A673 (cell line): ENCODE data around the gene ADRM1. TPM values are rescaled to one million over a fixed set of nuclear protein-coding genes. Genes with fewer than 3 reads are reported as not detected.

Experiments
- BruUV-seq: library from RNA; stranded (reverse); fragments of 400-500 nt; replicated peaks from 2 replicates; lab custom pipeline; 2021; lab: Mats Ljungman, UMichigan
- CTCF ChIA-PET: fragments of 300-600 bp; sonication (Branson Sonifier 250); formaldehyde crosslinking; loops from one replicate; lab custom pipeline; 2022; ENCODE audit warnings: antibody characterized with exemption; lab: Charles Lee
- POLR2A ChIA-PET: fragments of 300-600 bp; sonication (Branson Sonifier 250); formaldehyde crosslinking; loops from one replicate; lab custom pipeline; 2022; ENCODE audit warnings: antibody characterized with exemption; ENCODE audit not compliant: low non-redundant PET; lab: Charles Lee
- DNase-seq: peaks from one replicate; pipeline ENCODE4 v3.0.0-alpha.2; 2015; ENCODE audit warnings: low spot score
- H3K27ac ChIP-seq: fragments of 200-600 bp; sonication (generic); 2 replicates; pipeline ENCODE4 v1.5.1; 2016; ENCODE audit warnings: mixed run types, low read depth, mild to moderate bottlenecking, mixed read lengths, antibody characterized with exemption, low read length; ENCODE audit not compliant: poor library complexity, severe bottlenecking
- H3K27me3 ChIP-seq: fragments of 200-600 bp; sonication (generic); replicated peaks from 2 replicates; pipeline ENCODE4 v1.6.1; 2017; ENCODE audit warnings: mixed run types, low read depth, mild to moderate bottlenecking, mixed read lengths, antibody characterized with exemption, low read length; ENCODE audit not compliant: insufficient read depth, poor library complexity
- H3K36me3 ChIP-seq: fragments of 200-600 bp; sonication (generic); 2 replicates; pipeline ENCODE4 v1.6.1; 2016; ENCODE audit warnings: mixed run types, mild to moderate bottlenecking, mixed read lengths, antibody characterized with exemption, low read length; ENCODE audit not compliant: insufficient read depth, poor library complexity, severe bottlenecking
- H3K4me1 ChIP-seq: fragments of 200-600 bp; sonication (generic); 2 replicates; pipeline ENCODE4 v1.6.1; 2017; ENCODE audit warnings: mixed run types, mild to moderate bottlenecking, mixed read lengths, antibody characterized with exemption, low read length; ENCODE audit not compliant: insufficient read depth, poor library complexity, severe bottlenecking
- H3K4me3 ChIP-seq: fragments of 200-600 bp; sonication (generic); 2 replicates; pipeline ENCODE4 v1.5.1; 2016; ENCODE audit warnings: low read depth, mixed run types, mild to moderate bottlenecking, mixed read lengths, low read length; ENCODE audit not compliant: poor library complexity, severe bottlenecking
- H3K9me3 ChIP-seq: fragments of 200-600 bp; sonication (generic); 2 replicates; pipeline ENCODE4 v1.6.1; 2016; ENCODE audit warnings: mixed run types, low read depth, mild to moderate bottlenecking, mixed read lengths, antibody characterized with exemption, low read length; ENCODE audit not compliant: poor library complexity, severe bottlenecking
- EZH2 ChIP-seq: fragments of 200-600 bp; sonication (generic); IDR thresholded peaks from 2 replicates; pipeline ENCODE4 v1.6.1; 2017; ENCODE audit warnings: borderline replicate concordance, low read depth, mild to moderate bottlenecking, mixed read lengths, antibody characterized with exemption, low read length; ENCODE audit not compliant: poor library complexity, severe bottlenecking
- intact Hi-C: fragments of 100-400 bp; cut with micrococcal nuclease; formaldehyde crosslinking; loops from one replicate; pipeline ENCODE4 v1.10.0; 2022; ENCODE audit not compliant: unreplicated experiment
- total RNA-seq: library from RNA; stranded (reverse); gene quantifications from 2 replicates; pipeline ENCODE4 v1.2.3, GENCODE V29; 2021
- TF ChIP-seq, protein P1 (sequence below): fragments of 300-800, 200-600 bp; sonication (generic); conservative IDR thresholded peaks from 2 replicates; pipeline ENCODE4 v1.5.1; 2017; ENCODE audit warnings: low read depth, mild to moderate bottlenecking, antibody characterized with exemption, low read length, moderate library complexity, mixed read lengths

ADRM1 gene
- total RNA-seq, 1 experiment from 2014 or later = 252 TPM

DNA sequence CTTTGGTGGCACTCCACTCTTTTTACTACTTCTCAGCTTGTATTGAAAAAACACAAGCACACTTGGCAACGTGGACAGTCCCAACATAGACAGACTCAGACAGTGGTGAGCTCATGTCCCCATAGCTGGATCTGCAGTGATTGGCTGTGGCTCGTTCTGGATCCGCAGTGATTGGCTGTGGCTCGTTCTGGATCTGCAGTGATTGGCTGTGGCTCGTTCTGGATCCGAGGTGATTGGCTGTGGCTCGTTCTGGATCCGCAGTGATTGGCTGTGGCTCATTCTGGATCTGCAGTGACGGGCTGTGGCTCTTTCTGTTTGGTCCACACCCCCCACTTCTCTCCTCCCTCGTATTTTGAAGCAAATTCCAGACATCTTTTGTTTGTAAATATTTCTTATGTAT lies 36.5 kb upstream of the ADRM1 start:
- H3K27ac ChIP-seq = no peak overlapping the region
- no peaks in the 10 kb centered on the region for H3K9me3 ChIP-seq
- H3K27me3 ChIP-seq = no peaks in the 10 kb centered on the region
- no peak for TF ChIP-seq EZH2
- TF ChIP-seq, protein P1, sequence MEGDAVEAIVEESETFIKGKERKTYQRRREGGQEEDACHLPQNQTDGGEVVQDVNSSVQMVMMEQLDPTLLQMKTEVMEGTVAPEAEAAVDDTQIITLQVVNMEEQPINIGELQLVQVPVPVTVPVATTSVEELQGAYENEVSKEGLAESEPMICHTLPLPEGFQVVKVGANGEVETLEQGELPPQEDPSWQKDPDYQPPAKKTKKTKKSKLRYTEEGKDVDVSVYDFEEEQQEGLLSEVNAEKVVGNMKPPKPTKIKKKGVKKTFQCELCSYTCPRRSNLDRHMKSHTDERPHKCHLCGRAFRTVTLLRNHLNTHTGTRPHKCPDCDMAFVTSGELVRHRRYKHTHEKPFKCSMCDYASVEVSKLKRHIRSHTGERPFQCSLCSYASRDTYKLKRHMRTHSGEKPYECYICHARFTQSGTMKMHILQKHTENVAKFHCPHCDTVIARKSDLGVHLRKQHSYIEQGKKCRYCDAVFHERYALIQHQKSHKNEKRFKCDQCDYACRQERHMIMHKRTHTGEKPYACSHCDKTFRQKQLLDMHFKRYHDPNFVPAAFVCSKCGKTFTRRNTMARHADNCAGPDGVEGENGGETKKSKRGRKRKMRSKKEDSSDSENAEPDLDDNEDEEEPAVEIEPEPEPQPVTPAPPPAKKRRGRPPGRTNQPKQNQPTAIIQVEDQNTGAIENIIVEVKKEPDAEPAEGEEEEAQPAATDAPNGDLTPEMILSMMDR = no peak
- no TSS peak for BruUV-seq
- H3K4me1 ChIP-seq = no peaks in the 10 kb centered on the region
- peak; percentile 18 for DNase-seq
- intact Hi-C loops = no loop called here
- H3K4me3 ChIP-seq = no peak overlapping the region
- POLR2A ChIA-PET = no interaction called here
- CTCF ChIA-PET = no interaction called here
- H3K36me3 ChIP-seq = peaks cover 3% of the 10 kb centered on the region

DNA sequence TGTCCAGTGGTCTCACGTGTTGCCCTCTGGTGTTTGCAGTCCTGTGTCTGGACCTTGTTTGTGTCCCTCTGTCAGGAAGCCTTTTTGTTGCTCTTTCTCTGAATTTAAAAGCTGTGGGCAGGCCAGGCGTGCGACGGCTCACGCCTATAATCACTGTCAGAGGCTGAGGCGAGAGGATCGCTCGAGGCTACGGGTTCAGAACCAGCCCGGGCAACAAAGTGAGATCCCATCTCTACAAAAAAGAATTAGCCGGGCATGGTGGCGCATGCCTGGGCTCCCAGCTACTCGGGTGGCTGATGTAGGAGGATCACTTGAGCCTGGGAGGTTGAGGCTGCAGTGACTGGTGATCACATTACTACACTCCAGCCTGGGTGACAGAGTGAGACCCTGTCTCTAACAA lies 35.9 kb upstream of the ADRM1 start:
- TF ChIP-seq, protein P1 = no peak
- no peak for TF ChIP-seq EZH2
- POLR2A ChIA-PET = no interaction called here
- no TSS peak for BruUV-seq
- peaks cover 3% of the 10 kb centered on the region for H3K36me3 ChIP-seq
- CTCF ChIA-PET = no interaction called here
- H3K4me1 ChIP-seq = no peaks in the 10 kb centered on the region
- H3K9me3 ChIP-seq = no peaks in the 10 kb centered on the region
- intact Hi-C loops = no loop called here
- no peaks in the 10 kb centered on the region for H3K27me3 ChIP-seq
- DNase-seq = no peak
- H3K4me3 ChIP-seq = no peak overlapping the region
- no peak overlapping the region for H3K27ac ChIP-seq

DNA sequence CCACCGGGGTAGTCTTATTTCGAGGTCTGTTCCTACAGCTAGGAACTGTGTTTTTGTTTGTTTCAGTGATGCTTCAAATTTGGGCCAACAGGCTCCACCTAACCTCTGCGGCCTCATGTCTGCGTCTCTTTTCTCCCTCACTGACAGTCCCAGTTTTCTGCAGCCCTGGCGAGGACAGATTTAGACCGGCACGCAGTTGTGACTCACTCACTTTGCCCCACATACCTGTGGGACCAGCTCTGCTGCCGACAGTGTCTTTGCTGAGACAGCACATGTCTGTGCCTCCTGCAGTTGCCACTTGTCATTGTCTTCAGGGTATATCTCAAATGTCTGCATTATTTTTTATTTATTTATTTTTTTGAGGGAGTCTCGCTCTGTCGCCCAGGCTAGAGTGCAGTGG lies 35.3 kb upstream of the ADRM1 start:
- no peak for DNase-seq
- no TSS peak for BruUV-seq
- intact Hi-C loops = no loop called here
- ChIA-PET CTCF (no interaction called here), POLR2A (no interaction called here)
- Histone ChIP-seq H3K4me1 (no peaks in the 10 kb centered on the region), H3K27ac (no peak overlapping the region), H3K4me3 (no peak overlapping the region), H3K9me3 (no peaks in the 10 kb centered on the region), H3K27me3 (no peaks in the 10 kb centered on the region), H3K36me3 (peaks cover 7% of the 10 kb centered on the region)
- TF ChIP-seq, protein P1 = no peak
- TF ChIP-seq EZH2 = no peak
